Measurements from ENCODE around the gene FBXL4.

The FBXL4 gene

GRCh38 chr6:98970469-98970868 is 22.7 kb upstream of the FBXL4 start:
- no peak for TF ChIP-seq CTCF (IDR thresholded peaks at IDR 0.05)

- no peak for TF ChIP-seq CTCF (IDR thresholded peaks at IDR 0.05)
Measured at GRCh38 chr6:98967616-98968015, 19.9 kb upstream of the FBXL4 start.

- no peak for TF ChIP-seq CTCF (IDR thresholded peaks at IDR 0.05)
Measured at GRCh38 chr6:98959631-98960030, 11.9 kb upstream of the FBXL4 start.

- TF ChIP-seq CTCF (IDR thresholded peaks at IDR 0.05): no peak
Measured at GRCh38 chr6:98958776-98959175, 11.0 kb upstream of the FBXL4 start.

- TF ChIP-seq CTCF (IDR thresholded peaks at IDR 0.05): no peak
Measured at GRCh38 chr6:98957450-98957849, 9.7 kb upstream of the FBXL4 start.

- no peak for TF ChIP-seq CTCF (IDR thresholded peaks at IDR 0.05)
Measured at GRCh38 chr6:98949589-98949988, 1.8 kb upstream of the FBXL4 start.

GRCh38 chr6:98946879-98947410 is 801 bp downstream of the FBXL4 start:
- no peak for TF ChIP-seq CTCF (IDR thresholded peaks at IDR 0.05)

- TF ChIP-seq CTCF (IDR thresholded peaks at IDR 0.05): no peak
Measured at GRCh38 chr6:98946266-98946878, 1.4 kb downstream of the FBXL4 start.

Measured in LNCAP (cell line).